HEK293 (cell line): ENCODE data around the gene LPCAT4.

Experiments
- CTCF ChIA-PET: fragments of 350-600 bp; formaldehyde crosslinking; extraction: SDS; loops from one replicate; lab custom pipeline; 2021; ENCODE audit warnings: antibody characterized with exemption; lab: Yijun Ruan, JAX
- POLR2A ChIA-PET: fragments of 300-600 bp; formaldehyde crosslinking; extraction: SDS; loops from one replicate; lab custom pipeline; 2020; ENCODE audit warnings: antibody characterized with exemption, inconsistent platforms; lab: Yijun Ruan, JAX
- H3K27ac ChIP-seq: fragments of 200-500 bp; sonication (Bioruptor generic); 2 replicates; pipeline ENCODE4 v1.5.1; 2014; ENCODE audit warnings: low read depth, low read length, control low read depth, inconsistent platforms; ENCODE audit errors: extremely low read depth
- H3K36me3 ChIP-seq, 2 experiments: fragments of 200-500 bp in 1 of 2; sonication (Bioruptor generic) in 1 of 2; 1 replicate in 1 of 2; 2 replicates in 1 of 2; pipeline ENCODE4 v1.5.1; 2014 to 2017; ENCODE audit warnings: inconsistent platforms in 2 of 2, low read length in 2 of 2; ENCODE audit not compliant: control insufficient read depth in 2 of 2, insufficient read depth in 1 of 2
- H3K4me1 ChIP-seq: fragments of 200-500 bp; sonication (Bioruptor generic); 2 replicates; pipeline ENCODE4 v1.5.1; 2014; ENCODE audit warnings: mild to moderate bottlenecking, low read length, inconsistent platforms; ENCODE audit not compliant: control insufficient read depth, insufficient read depth
- H3K4me3 ChIP-seq: 2 replicates; pipeline ENCODE4 v1.5.1; 2011; ENCODE audit warnings: low read depth, mild to moderate bottlenecking, control low read depth, low read length, moderate library complexity
- H3K9me3 ChIP-seq: fragments of 200-500 bp; sonication (Bioruptor generic); 2 replicates; pipeline ENCODE4 v1.5.1; 2014; ENCODE audit warnings: low read depth, low read length, inconsistent platforms; ENCODE audit not compliant: control insufficient read depth, insufficient read depth
- BCL11A ChIP-seq: fragments of 450-650 bp; formaldehyde crosslinking; IDR thresholded peaks from 2 replicates; pipeline ENCODE4 v1.5.1; 2016; ENCODE audit warnings: low read depth, missing biosample characterization, missing genetic modification characterization
- SCRT2 ChIP-seq: fragments of 450-650 bp; formaldehyde crosslinking; IDR thresholded peaks from 2 replicates; pipeline ENCODE4 v1.5.1; 2016; ENCODE audit warnings: missing biosample characterization, missing genetic modification characterization
- WT1 ChIP-seq: fragments of 450-650 bp; formaldehyde crosslinking; IDR thresholded peaks from 2 replicates; pipeline ENCODE4 v1.5.1; 2016; ENCODE audit warnings: missing biosample characterization, missing genetic modification characterization
- YY1 ChIP-seq: fragments of 450-650 bp; formaldehyde crosslinking; IDR thresholded peaks from 2 replicates; pipeline ENCODE4 v1.5.1; 2018; ENCODE audit warnings: missing biosample characterization, missing genetic modification characterization
- ZBTB17 ChIP-seq: fragments of 450-650 bp; formaldehyde crosslinking; IDR thresholded peaks from 2 replicates; pipeline ENCODE4 v1.5.1; 2016; ENCODE audit warnings: missing biosample characterization, missing genetic modification characterization
- ZNF112 ChIP-seq: fragments of 450-650 bp; formaldehyde crosslinking; IDR thresholded peaks from 2 replicates; pipeline ENCODE4 v1.5.0; 2017; ENCODE audit warnings: missing biosample characterization, missing genetic modification characterization
- ZNF16 ChIP-seq: fragments of 450-650 bp; formaldehyde crosslinking; IDR thresholded peaks from 2 replicates; pipeline ENCODE4 v1.5.1; 2016; ENCODE audit warnings: low read depth, missing biosample characterization, missing genetic modification characterization
- ZNF830 ChIP-seq: fragments of 450-650 bp; IDR thresholded peaks from 2 replicates; pipeline ENCODE4 v1.5.0; 2018; ENCODE audit warnings: missing biosample characterization, missing genetic modification characterization, low read depth, mild to moderate bottlenecking, moderate library complexity
- TF ChIP-seq, protein P1 (sequence below): fragments of 450-650 bp; formaldehyde crosslinking; IDR thresholded peaks from 2 replicates; pipeline ENCODE4 v1.5.1; 2016; ENCODE audit warnings: missing biosample characterization, missing genetic modification characterization
- TF ChIP-seq, protein P2 (sequence below): fragments of 450-650 bp; formaldehyde crosslinking; conservative IDR thresholded peaks from 2 replicates; pipeline ENCODE4 v1.5.1; 2016; ENCODE audit warnings: low read depth, missing biosample characterization, missing genetic modification characterization
- TF ChIP-seq, protein P3 (sequence below): sonication (generic); formaldehyde crosslinking; IDR thresholded peaks from 2 replicates; pipeline ENCODE4 v1.8.1; 2022; ENCODE audit warnings: mild to moderate bottlenecking, moderate library complexity, missing genetic modification reagents
- TF ChIP-seq, protein P4 (sequence below): fragments of 450-650 bp; formaldehyde crosslinking; IDR thresholded peaks from 2 replicates; pipeline ENCODE4 v1.5.1; 2017; ENCODE audit warnings: missing biosample characterization, missing genetic modification characterization
- TF ChIP-seq, protein P5 (sequence below): fragments of 450-650 bp; formaldehyde crosslinking; IDR thresholded peaks from 2 replicates; pipeline ENCODE4 v1.5.1; 2016; ENCODE audit warnings: missing biosample characterization, missing genetic modification characterization
- TF ChIP-seq, protein P6 (sequence below): fragments of 450-650 bp; formaldehyde crosslinking; IDR thresholded peaks from 2 replicates; pipeline ENCODE4 v1.5.1; 2016; ENCODE audit warnings: missing biosample characterization, missing genetic modification characterization
- TF ChIP-seq, protein P7 (sequence below): fragments of 450-650 bp; formaldehyde crosslinking; IDR thresholded peaks from 2 replicates; pipeline ENCODE4; 2016; ENCODE audit warnings: missing biosample characterization, missing genetic modification characterization

The LPCAT4 gene

DNA sequence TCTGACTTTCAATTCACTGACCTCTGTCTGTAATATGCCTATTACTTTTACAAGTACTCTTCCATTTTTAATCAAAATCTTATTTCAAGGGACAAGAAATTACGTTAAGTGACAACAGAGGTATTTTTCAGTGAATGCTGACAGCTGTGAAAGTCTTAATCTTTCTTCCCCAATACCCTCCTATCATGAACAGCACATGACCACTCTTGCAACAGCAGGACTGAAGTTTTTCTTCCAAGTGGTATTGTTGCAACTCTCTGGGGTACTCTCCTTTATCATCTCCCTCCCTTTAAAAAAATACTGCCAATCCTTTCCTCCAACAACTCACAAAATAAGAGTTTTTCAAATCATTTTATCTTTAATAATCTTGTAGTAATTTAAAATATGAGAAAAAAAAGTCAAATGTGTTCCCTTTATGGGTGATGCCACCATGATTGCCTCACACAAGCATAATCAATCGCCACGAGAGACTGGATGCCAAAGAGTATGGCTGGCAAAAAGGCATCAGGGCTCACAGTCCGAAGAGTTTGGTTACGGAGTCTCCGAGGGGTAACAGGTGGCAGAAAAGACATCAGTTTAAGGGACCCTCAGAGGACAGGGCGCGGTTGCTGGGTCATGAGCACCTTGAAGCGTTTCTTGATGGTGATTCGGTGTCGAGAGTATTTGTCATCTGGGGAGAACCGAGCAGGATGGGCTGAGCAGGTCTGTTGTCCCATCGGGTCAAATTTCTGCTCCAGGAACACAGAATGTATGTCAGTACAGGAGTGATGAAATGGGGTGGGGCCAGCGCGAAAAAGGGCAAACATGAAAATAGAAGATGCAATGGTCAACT lies 25.4 kb downstream of the LPCAT4 start:
- Histone ChIP-seq H3K36me3 (peaks cover 6 to 23% of the 10 kb centered on the region in 2 experiments; a peak in 2 of 3 replicates), H3K4me1 (no peaks in the 10 kb centered on the region), H3K9me3 (no peaks in the 10 kb centered on the region), H3K27ac (no peak overlapping the region), H3K4me3 (peak overlapping the region; percentile 76; the same call in 1 of the 2 replicates)
- ChIA-PET POLR2A (no interaction called here), CTCF (no interaction called here)
- TF ChIP-seq BCL11A (tag by site-specific recombination) (no peak), ZBTB17 (tag by site-specific recombination) (peak; percentile 92), SCRT2 (tag by site-specific recombination) (peak; percentile 47; the same call in 1 of the 2 replicates)

DNA sequence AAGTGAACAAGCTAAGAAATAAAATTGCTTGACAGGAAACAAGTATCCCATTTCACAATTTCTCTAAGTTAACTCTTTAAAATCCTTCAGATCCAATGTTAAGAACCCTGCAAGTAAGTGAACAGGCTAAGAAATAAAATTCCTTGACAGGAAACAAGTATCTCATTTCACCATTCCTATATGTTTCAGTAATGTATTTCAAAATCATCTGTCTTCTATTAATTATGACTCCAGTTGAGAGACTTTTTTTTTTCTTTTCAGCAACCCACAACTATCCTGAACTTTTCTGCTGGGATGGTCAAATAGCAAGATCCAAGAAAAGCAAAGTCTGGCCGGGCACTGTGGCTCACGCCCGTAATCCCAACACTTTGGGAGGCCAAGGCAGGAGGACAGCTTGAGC lies 27.1 kb downstream of the LPCAT4 start:
- Histone ChIP-seq H3K4me3 (no peak overlapping the region), H3K9me3 (no peaks in the 10 kb centered on the region), H3K36me3 (peaks cover 6 to 23% of the 10 kb centered on the region in 2 experiments; a peak in 2 of 3 replicates), H3K27ac (no peak overlapping the region), H3K4me1 (no peaks in the 10 kb centered on the region)
- ChIA-PET CTCF (interaction anchor here (1.2 to 2.0 kb wide), 2 partner anchors 19 to 27 kb away, joined by 7 to 8 read pairs; partner anchors contain the start of gene LPCAT4), POLR2A (no interaction called here)
- TF ChIP-seq, protein P1, sequence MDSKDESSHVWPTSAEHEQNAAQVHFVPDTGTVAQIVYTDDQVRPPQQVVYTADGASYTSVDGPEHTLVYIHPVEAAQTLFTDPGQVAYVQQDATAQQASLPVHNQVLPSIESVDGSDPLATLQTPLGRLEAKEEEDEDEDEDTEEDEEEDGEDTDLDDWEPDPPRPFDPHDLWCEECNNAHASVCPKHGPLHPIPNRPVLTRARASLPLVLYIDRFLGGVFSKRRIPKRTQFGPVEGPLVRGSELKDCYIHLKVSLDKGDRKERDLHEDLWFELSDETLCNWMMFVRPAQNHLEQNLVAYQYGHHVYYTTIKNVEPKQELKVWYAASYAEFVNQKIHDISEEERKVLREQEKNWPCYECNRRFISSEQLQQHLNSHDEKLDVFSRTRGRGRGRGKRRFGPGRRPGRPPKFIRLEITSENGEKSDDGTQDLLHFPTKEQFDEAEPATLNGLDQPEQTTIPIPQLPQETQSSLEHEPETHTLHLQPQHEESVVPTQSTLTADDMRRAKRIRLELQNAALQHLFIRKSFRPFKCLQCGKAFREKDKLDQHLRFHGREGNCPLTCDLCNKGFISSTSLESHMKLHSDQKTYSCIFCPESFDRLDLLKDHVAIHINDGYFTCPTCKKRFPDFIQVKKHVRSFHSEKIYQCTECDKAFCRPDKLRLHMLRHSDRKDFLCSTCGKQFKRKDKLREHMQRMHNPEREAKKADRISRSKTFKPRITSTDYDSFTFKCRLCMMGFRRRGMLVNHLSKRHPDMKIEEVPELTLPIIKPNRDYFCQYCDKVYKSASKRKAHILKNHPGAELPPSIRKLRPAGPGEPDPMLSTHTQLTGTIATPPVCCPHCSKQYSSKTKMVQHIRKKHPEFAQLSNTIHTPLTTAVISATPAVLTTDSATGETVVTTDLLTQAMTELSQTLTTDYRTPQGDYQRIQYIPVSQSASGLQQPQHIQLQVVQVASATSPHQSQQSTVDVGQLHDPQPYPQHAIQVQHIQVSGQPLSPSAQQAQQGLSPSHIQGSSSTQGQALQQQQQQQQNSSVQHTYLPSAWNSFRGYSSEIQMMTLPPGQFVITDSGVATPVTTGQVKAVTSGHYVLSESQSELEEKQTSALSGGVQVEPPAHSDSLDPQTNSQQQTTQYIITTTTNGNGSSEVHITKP (tag by site-specific recombination), result no peak
- TF ChIP-seq YY1 (tag by site-specific recombination) (no peak), ZNF16 (tag by site-specific recombination) (no peak), ZNF112 (tag by site-specific recombination) (no peak), ZNF830 (tag by site-specific recombination) (no peak), WT1 (no peak), BCL11A (tag by site-specific recombination) (no peak)
- TF ChIP-seq, protein P2, sequence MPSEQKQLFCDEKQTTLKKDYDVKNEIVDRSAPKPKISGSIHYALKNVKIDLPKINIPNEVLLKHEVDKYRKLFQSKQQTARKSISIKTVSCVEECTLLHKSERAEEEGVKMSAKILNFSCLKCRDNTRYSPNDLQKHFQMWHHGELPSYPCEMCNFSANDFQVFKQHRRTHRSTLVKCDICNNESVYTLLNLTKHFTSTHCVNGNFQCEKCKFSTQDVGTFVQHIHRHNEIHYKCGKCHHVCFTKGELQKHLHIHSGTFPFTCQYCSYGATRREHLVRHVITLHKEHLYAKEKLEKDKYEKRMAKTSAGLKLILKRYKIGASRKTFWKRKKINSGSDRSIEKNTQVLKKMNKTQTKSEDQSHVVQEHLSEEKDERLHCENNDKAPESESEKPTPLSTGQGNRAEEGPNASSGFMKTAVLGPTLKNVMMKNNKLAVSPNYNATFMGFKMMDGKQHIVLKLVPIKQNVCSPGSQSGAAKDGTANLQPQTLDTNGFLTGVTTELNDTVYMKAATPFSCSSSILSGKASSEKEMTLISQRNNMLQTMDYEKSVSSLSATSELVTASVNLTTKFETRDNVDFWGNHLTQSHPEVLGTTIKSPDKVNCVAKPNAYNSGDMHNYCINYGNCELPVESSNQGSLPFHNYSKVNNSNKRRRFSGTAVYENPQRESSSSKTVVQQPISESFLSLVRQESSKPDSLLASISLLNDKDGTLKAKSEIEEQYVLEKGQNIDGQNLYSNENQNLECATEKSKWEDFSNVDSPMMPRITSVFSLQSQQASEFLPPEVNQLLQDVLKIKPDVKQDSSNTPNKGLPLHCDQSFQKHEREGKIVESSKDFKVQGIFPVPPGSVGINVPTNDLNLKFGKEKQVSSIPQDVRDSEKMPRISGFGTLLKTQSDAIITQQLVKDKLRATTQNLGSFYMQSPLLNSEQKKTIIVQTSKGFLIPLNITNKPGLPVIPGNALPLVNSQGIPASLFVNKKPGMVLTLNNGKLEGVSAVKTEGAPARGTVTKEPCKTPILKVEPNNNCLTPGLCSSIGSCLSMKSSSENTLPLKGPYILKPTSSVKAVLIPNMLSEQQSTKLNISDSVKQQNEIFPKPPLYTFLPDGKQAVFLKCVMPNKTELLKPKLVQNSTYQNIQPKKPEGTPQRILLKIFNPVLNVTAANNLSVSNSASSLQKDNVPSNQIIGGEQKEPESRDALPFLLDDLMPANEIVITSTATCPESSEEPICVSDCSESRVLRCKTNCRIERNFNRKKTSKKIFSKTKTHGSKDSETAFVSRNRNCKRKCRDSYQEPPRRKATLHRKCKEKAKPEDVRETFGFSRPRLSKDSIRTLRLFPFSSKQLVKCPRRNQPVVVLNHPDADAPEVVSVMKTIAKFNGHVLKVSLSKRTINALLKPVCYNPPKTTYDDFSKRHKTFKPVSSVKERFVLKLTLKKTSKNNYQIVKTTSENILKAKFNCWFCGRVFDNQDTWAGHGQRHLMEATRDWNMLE (tag by site-specific recombination), result no peak
- TF ChIP-seq, protein P3, sequence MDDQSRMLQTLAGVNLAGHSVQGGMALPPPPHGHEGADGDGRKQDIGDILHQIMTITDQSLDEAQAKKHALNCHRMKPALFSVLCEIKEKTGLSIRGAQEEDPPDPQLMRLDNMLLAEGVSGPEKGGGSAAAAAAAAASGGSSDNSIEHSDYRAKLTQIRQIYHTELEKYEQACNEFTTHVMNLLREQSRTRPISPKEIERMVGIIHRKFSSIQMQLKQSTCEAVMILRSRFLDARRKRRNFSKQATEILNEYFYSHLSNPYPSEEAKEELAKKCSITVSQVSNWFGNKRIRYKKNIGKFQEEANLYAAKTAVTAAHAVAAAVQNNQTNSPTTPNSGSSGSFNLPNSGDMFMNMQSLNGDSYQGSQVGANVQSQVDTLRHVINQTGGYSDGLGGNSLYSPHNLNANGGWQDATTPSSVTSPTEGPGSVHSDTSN, result no peak
- TF ChIP-seq, protein P4, sequence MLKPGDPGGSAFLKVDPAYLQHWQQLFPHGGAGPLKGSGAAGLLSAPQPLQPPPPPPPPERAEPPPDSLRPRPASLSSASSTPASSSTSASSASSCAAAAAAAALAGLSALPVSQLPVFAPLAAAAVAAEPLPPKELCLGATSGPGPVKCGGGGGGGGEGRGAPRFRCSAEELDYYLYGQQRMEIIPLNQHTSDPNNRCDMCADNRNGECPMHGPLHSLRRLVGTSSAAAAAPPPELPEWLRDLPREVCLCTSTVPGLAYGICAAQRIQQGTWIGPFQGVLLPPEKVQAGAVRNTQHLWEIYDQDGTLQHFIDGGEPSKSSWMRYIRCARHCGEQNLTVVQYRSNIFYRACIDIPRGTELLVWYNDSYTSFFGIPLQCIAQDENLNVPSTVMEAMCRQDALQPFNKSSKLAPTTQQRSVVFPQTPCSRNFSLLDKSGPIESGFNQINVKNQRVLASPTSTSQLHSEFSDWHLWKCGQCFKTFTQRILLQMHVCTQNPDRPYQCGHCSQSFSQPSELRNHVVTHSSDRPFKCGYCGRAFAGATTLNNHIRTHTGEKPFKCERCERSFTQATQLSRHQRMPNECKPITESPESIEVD (tag by site-specific recombination), result no peak
- TF ChIP-seq, protein P5, sequence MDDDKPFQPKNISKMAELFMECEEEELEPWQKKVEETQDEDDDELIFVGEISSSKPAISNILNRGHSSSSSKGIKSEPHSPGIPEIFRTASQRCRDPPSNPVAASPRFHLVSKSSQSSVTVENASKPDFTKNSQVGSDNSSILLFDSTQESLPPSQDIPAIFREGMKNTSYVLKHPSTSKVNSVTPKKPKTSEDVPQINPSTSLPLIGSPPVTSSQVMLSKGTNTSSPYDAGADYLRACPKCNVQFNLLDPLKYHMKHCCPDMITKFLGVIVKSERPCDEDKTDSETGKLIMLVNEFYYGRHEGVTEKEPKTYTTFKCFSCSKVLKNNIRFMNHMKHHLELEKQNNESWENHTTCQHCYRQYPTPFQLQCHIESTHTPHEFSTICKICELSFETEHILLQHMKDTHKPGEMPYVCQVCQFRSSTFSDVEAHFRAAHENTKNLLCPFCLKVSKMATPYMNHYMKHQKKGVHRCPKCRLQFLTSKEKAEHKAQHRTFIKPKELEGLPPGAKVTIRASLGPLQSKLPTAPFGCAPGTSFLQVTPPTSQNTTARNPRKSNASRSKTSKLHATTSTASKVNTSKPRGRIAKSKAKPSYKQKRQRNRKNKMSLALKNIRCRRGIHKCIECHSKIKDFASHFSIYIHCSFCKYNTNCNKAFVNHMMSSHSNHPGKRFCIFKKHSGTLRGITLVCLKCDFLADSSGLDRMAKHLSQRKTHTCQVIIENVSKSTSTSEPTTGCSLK (tag by site-specific recombination), result no peak
- TF ChIP-seq, protein P6, sequence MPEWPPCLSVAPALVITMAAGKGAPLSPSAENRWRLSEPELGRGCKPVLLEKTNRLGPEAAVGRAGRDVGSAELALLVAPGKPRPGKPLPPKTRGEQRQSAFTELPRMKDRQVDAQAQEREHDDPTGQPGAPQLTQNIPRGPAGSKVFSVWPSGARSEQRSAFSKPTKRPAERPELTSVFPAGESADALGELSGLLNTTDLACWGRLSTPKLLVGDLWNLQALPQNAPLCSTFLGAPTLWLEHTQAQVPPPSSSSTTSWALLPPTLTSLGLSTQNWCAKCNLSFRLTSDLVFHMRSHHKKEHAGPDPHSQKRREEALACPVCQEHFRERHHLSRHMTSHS (tag by site-specific recombination), result no peak
- TF ChIP-seq, protein P7, sequence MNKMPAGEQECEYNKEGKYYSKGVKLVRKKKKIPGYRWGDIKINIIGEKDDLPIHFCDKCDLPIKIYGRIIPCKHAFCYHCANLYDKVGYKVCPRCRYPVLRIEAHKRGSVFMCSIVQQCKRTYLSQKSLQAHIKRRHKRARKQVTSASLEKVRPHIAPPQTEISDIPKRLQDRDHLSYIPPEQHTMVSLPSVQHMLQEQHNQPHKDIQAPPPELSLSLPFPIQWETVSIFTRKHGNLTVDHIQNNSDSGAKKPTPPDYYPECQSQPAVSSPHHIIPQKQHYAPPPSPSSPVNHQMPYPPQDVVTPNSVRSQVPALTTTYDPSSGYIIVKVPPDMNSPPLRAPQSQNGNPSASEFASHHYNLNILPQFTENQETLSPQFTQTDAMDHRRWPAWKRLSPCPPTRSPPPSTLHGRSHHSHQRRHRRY (tag by site-specific recombination), result no peak
